Inferior parietal cortex (tissue), 1 donor: Measurements from ENCODE around the gene PHF23.

Experiments used
- DNase-seq: peaks from one replicate; pipeline ENCODE4 v3.0.0-alpha.2; 2016; ENCODE audit errors: extremely low spot score

The PHF23 gene

GRCh38 chr17:7237761-7238419 is 1.4 kb downstream of the PHF23 start:
- no peak for DNase-seq

DNA sequence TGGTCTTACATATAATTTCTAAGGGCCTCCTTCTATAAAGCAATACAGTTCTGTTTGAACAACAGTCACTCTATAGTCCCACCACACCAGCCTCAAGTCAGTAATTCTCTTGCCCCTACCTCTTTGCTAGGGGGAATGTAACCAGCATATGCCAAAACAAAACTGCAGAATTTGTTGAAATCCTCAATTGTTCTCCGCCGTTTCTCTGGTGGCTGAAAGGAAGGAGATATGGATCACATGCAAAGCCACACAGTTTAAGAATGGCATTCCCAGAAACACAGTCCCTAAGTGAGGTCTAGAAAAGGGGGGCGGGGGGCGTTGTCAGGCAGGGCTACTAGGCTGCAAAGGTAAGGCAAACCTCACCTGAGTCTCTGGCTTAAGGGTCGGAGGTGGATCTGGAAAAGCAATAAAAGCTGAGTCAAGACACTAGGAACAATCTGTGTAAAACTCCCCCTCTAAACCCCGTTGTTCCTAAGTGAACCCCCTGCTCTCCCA is 1.9 kb downstream of the PHF23 start:
- no peak for DNase-seq

DNA sequence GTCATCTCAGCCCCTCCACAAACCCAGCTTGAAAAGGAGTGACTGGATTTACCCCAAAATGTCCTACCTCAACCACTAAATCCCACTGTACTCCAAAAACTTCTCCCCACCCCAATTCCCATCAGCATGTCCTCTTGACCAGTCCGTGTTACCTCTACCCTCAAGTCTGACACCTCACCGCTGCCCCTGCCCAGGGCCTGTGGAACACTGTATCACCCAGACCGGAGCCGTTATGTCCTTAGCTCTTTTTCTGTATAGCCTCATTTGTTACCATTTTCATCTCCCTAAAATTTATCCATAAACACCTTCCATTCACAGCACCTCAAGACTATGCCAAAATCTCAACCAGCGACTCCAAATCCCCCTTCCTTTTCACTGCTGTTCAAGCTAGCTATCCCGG is 2.4 kb downstream of the PHF23 start:
- DNase-seq: no peak

GRCh38 chr17:7235693-7236665 is 3.3 kb downstream of the PHF23 start:
- DNase-seq: no peak

DNA sequence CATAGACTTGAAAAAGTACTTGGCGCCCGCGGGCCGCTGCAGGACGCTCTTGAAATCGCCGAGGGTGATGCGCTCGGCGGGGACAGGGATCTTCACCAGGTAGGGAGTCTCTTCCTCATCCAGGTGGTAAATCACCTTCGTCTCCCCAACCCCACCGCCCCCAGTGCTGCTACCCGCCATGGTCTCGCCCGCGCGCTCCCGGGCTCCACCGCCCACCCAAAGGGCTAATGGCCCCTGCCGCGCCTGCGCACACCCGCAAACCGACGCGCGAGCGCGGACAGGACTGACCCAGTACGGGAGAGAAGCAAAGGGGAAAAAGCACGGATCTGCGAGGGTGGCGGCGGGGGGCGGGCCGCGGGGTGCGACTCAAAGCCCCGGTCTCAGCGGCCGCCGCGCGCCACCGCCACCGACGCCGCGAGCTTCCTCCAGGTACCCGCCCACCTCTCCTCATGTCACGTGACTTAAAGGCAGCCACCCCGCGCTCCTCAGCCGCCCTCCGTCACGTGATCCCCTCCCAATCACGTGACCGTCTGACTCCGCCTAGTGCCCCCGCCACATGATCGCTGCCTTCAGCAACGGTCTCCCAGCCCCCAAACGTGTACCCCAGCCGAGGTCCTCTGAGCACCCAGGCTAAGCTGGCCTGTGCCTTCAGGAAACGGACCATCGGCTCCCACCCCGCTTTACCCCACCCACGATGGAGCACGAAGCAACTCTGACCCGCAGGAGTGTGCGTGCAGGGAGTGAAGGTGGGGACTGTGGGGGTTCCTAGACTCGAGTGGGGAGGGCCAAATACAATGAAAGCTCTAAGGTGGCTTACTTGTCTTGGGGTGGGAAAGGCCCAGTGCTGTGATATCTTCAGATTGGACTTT is 4.9 kb downstream of the PHF23 start, which contains the start of gene DVL2:
Gene DVL2 (minus strand): TSS at position 435 of the 869 bp plus-strand sequence. CDS start 255 bp downstream, at position 180.
- DNase-seq: peak; percentile 96

- no peak for DNase-seq
Observed at GRCh38 chr17:7233701-7234082, 5.6 kb downstream of the PHF23 start.

DNA sequence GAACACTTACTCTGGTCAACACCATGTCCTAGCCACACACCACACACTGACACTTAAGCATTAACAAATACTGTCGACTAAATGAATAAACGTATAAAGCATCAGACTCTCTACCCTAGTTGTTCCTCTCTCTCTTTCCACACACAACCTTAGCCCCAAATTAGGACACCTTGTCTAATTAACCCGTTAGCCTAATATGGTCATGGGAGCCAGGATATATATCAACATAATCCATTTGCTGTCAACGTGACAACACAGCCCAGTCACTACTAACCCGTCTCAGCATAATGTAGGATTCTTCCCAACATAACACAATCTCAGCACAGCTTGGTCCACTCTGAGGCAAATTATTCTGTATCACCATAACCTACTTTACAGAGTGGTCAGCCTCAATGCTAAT is 7.1 kb downstream of the PHF23 start:
- DNase-seq: no peak

DNA sequence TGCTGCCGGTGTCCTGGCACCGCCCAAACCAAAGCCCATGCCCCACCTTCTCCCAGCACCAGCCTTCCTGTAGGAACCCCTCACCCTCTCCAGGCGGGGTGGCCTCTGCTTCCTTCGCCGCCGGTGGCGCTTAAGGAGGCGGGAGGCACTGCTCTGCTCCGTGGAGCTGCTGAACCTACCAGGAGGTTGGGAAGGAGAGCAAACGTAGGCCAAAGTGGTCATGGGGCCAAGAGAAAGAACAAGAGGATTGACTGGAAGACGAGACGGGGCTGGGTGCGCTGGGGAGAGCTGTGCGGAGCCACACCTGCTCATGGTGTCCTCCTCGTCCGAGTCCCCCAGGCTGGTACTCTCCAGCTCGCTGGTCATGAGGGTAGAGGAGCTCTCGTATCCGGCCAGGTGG is 9.8 kb downstream of the PHF23 start:
- DNase-seq: no peak

GRCh38 chr17:7228920-7229319 is 10.3 kb downstream of the PHF23 start:
- DNase-seq: no peak

- no peak for DNase-seq
Observed at GRCh38 chr17:7226721-7227710, 12.2 kb downstream of the PHF23 start.

- no peak for DNase-seq
Observed at GRCh38 chr17:7225711-7226331, 13.4 kb downstream of the PHF23 start.

DNA sequence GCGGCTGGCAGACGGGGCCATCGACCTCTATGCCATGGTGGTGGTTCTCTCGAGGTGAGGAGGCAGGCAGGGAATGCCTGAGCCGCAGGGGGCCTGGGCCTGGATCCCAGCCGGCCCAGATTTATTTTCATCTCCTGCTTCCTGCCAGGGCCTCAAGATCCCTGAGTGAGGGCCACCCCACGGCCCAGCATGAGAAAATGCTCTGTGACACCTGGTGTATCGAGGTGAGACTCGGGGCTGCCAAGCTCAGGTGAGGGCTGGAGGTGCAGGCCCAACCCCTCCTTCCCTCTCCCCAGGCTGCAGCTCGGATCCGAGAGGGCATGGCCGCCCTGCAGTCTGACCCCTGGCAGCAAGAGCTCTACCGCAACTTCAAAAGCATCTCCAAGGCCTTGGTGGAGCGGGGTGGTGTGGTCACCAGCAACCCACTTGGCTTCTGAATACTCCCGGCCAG is 14.6 kb downstream of the PHF23 start:
- DNase-seq: no peak

GRCh38 chr17:7224110-7224509 is 15.1 kb downstream of the PHF23 start:
- no peak for DNase-seq

DNA sequence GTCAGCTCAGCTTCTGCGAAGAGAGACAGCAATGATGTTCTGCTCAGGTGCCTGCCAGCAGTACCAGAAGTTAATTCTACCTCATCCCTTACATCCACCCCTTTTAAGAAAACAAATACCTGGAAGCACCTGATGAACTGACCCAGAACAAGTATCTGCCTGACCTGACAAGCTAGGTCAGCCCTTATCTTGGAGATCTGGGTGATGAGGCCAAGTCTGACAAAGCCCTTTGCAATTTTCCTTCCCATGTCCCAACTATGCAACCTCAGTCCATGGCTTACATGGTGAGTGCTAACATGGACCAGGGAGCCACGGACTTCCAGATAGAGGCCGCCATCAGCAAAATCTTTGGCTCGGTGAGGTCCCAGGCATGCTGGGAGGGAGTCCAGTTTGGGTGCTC is 15.9 kb downstream of the PHF23 start:
- no peak for DNase-seq

DNA sequence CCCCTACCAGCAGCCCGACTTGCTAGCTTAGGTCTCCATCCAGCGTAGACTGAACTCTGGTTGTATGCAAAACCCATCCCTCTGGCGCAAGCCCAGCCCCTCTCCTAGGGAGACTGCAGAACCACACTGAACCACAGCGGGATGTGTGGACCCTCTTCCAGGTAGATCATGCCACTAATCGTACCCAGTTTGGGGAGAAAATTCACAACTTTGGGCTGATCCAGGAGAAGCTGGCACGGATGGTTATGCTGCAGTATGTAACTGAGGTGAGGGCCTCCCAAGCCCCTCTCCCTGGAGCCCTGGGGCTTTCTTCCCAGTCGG is 16.3 kb downstream of the PHF23 start:
- no peak for DNase-seq

DNA sequence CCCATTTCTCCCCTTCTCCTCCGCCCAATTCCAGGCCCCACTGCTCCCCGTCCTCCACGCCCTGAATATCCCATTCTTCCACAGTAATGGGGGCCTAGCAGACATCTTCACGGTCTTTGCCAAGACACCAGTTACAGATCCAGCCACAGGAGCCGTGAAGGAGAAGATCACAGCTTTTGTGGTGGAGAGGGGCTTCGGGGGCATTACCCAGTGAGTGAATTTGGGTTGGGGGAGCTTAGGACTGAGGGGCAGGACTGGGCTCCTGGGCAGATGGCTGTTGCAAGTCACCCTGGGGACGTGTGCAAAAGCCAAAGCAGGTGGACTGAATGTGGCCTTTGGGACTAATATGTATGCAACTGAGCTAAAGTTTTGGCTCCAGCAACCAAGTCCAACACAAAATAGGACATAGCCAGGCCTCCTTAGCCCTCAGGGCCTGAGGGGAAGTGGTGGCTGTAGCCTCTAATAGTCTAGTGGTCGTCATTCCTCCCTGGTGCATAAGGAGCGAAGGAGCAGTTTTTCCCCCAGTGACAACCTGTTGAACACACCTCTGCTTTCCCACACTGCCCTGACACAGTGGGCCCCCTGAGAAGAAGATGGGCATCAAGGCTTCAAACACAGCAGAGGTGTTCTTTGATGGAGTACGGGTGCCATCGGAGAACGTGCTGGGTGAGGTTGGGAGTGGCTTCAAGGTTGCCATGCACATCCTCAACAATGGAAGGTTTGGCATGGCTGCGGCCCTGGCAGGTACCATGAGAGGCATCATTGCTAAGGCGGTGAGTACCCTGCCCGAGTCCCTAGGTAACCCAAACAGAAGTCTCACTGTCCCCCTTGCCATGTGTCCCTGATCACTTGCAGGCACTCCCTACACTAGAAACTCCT is 16.9 kb downstream of the PHF23 start:
- DNase-seq: no peak

GRCh38 chr17:7221278-7222092 is 17.8 kb downstream of the PHF23 start:
- DNase-seq: no peak

- DNase-seq: no peak
Observed at GRCh38 chr17:7220593-7221277, 18.5 kb downstream of the PHF23 start.
